Endothelial cell of umbilical vein (primary cell): ENCODE data around the gene DCAF10. TPM values are rescaled to one million over a fixed set of nuclear protein-coding genes. Genes with fewer than 3 reads are reported as not detected.

ENCODE experiments used
- BruUV-seq: library from RNA; stranded (reverse); fragments of 400-500 nt; replicated peaks from 2 replicates; lab custom pipeline; 2021; lab: Mats Ljungman, UMichigan
- CTCF ChIA-PET: fragments of 300-600, 350-600 bp; sonication (Branson Sonifier 250); formaldehyde crosslinking; loops from one replicate; lab custom pipeline; 2021; ENCODE audit warnings: antibody characterized with exemption, inconsistent platforms; lab: Charles Lee
- POLR2A ChIA-PET: fragments of 300-600, 350-600 bp; sonication (Branson Sonifier 250); formaldehyde crosslinking; loops from one replicate; lab custom pipeline; 2021; ENCODE audit warnings: antibody characterized with exemption, inconsistent platforms; lab: Charles Lee
- DNase-seq: peaks from one replicate; pipeline ENCODE4 v3.0.0-alpha.2; 2011; ENCODE audit warnings: low read depth, low spot score
- FAIRE-seq: peaks from 2 replicates; lab custom pipeline; 2011; peaks lifted over from hg19 to GRCh38; lab: Jason Lieb, UNC
- H2AFZ ChIP-seq: 2 replicates; pipeline ENCODE4 v1.6.0; 2012; ENCODE audit warnings: low read depth, low read length, control low read depth, inconsistent platforms
- H3K27ac ChIP-seq: 2 replicates; pipeline ENCODE4 v1.5.1; 2011; ENCODE audit warnings: low read depth, mild to moderate bottlenecking, control low read depth, low read length, moderate library complexity; ENCODE audit not compliant: insufficient read depth
- H3K27me3 ChIP-seq, 2 experiments: 2 replicates each; pipeline versions ENCODE4 v1.6.0 to v1.6.1; 2011; ENCODE audit warnings: low read length in 2 of 2, mixed read lengths in 1 of 2; ENCODE audit not compliant: control insufficient read depth in 2 of 2, insufficient read depth in 2 of 2
- H3K36me3 ChIP-seq, 2 experiments: 2 replicates in 1 of 2; 3 replicates in 1 of 2; pipeline ENCODE4 v1.5.1; 2011; ENCODE audit warnings: low read length in 2 of 2, mild to moderate bottlenecking in 1 of 2, moderate library complexity in 1 of 2; ENCODE audit not compliant: control insufficient read depth in 2 of 2, insufficient read depth in 2 of 2; ENCODE audit errors: extremely low read depth in 1 of 2
- H3K4me1 ChIP-seq: 3 replicates; pipeline ENCODE4 v1.5.1; 2011; ENCODE audit warnings: mild to moderate bottlenecking, low read length; ENCODE audit not compliant: control insufficient read depth, insufficient read depth; ENCODE audit errors: extremely low read depth
- H3K4me2 ChIP-seq: 2 replicates; pipeline ENCODE4 v1.6.1; 2011; ENCODE audit warnings: low read length, control low read depth, mixed read lengths; ENCODE audit not compliant: insufficient read depth
- H3K4me3 ChIP-seq, 3 experiments: fragments of 200-600 bp in 1 of 3; sonication (generic), shearing (Covaris generic) in 1 of 3; replicated peaks in 1 of 3; 2 replicates each; pipeline ENCODE4 v1.5.1; 2011 to 2016; ENCODE audit warnings: control low read depth in 3 of 3, low read length in 3 of 3, mild to moderate bottlenecking in 2 of 3, inconsistent platforms in 1 of 3, low read depth in 1 of 3, moderate library complexity in 1 of 3; ENCODE audit not compliant: insufficient read depth in 1 of 3
- H3K79me2 ChIP-seq: 2 replicates; pipeline ENCODE4 v1.6.0; 2012; ENCODE audit warnings: low read length, inconsistent platforms; ENCODE audit not compliant: control insufficient read depth, insufficient read depth
- H3K9ac ChIP-seq: replicated peaks from 2 replicates; pipeline ENCODE3; 2011; ENCODE audit warnings: low read length, control low read depth; ENCODE audit not compliant: insufficient read depth; ENCODE audit errors: extremely low read depth
- H3K9me1 ChIP-seq: replicated peaks from 3 replicates; pipeline ENCODE4 v1.6.0; 2011; ENCODE audit warnings: mild to moderate bottlenecking, low read length; ENCODE audit not compliant: control insufficient read depth, insufficient read depth; ENCODE audit errors: extremely low read depth
- H3K9me3 ChIP-seq: replicated peaks from 2 replicates; pipeline ENCODE4 v1.5.1; 2012; ENCODE audit warnings: low read length, inconsistent platforms; ENCODE audit not compliant: control insufficient read depth, insufficient read depth
- H4K20me1 ChIP-seq: replicated peaks from 2 replicates; pipeline ENCODE3; 2011; ENCODE audit warnings: mild to moderate bottlenecking, low read length; ENCODE audit not compliant: control insufficient read depth, insufficient read depth; ENCODE audit errors: extremely low read depth
- CTCF ChIP-seq, 2 donors: IDR thresholded peaks; 1 replicate in 1 of 2; 2 replicates in 1 of 2; pipeline ENCODE4 v1.5.1; 2011; ENCODE audit warnings: low read length in 2 of 2, mild to moderate bottlenecking in 2 of 2, moderate library complexity in 2 of 2, control low read depth in 1 of 2, inconsistent platforms in 1 of 2, low read depth in 1 of 2; ENCODE audit not compliant: insufficient read depth in 1 of 2; ENCODE audit errors: extremely low read depth in 1 of 2
- EZH2 ChIP-seq: IDR thresholded peaks from 2 replicates; pipeline ENCODE4 v1.6.1; 2012; ENCODE audit warnings: borderline replicate concordance, low read depth, mild to moderate bottlenecking, moderate library complexity, low read length, inconsistent platforms; ENCODE audit not compliant: severe bottlenecking
- FOS ChIP-seq: IDR thresholded peaks from 2 replicates; pipeline ENCODE4 v1.6.1; 2011; ENCODE audit warnings: mild to moderate bottlenecking, low read length, moderate library complexity, borderline replicate concordance; ENCODE audit not compliant: insufficient read depth
- GATA2 ChIP-seq: IDR thresholded peaks from 2 replicates; pipeline ENCODE4 v1.7.0; 2011; ENCODE audit warnings: low read depth, mild to moderate bottlenecking, moderate library complexity, mixed read lengths, low read length; ENCODE audit not compliant: insufficient read length, insufficient read depth
- JUN ChIP-seq: IDR thresholded peaks from 2 replicates; pipeline ENCODE4 v1.6.1; 2011; ENCODE audit warnings: borderline replicate concordance, low read depth; ENCODE audit not compliant: insufficient read length, insufficient read depth
- MAX ChIP-seq: IDR thresholded peaks from 2 replicates; pipeline ENCODE4 v1.6.1; 2011; ENCODE audit not compliant: insufficient read depth, insufficient read length
- MYC ChIP-seq: IDR thresholded peaks from one replicate; pipeline ENCODE4 v1.6.1; 2011; ENCODE audit warnings: mild to moderate bottlenecking, low read depth, low read length
- POLR2A ChIP-seq: IDR thresholded peaks from 2 replicates; pipeline ENCODE4 v1.6.1; 2012; ENCODE audit warnings: low read depth, mild to moderate bottlenecking, control low read depth, low read length
- POLR2AphosphoS5 ChIP-seq: IDR thresholded peaks from 2 replicates; pipeline ENCODE4 v1.6.1; 2012; ENCODE audit warnings: low read depth, mild to moderate bottlenecking, control low read depth, low read length, moderate library complexity; ENCODE audit not compliant: insufficient read depth
- dilution Hi-C: fragments of 300-500 bp; cut with MboI; formaldehyde crosslinking; loops from one replicate; pipeline ENCODE4 v1.15.0; 2019; ENCODE audit warnings: low sequenced_read_pairs; ENCODE audit not compliant: extremely low pct_ligation_motif_present
- intact Hi-C: fragments of 100-400 bp; cut with micrococcal nuclease; formaldehyde crosslinking; loops from one replicate; pipeline ENCODE4 v1.10.0; 2022
- polyA plus RNA-seq, 4 experiments: library from polyadenylated mRNA; depleted of rRNA in 3 of 4; stranded (reverse) in 3 of 4; unstranded in 1 of 4; fragments of >200 nt; gene quantifications; 2 replicates each; pipeline versions ENCODE4 v1.2.1 to v1.2.3, GENCODE V29; 2011 to 2012; ENCODE audit warnings: missing spikeins in 1 of 4
- total RNA-seq: library from RNA; stranded (reverse); gene quantifications from 2 replicates; pipeline ENCODE4 v1.2.3, GENCODE V29; 2021

Gene DCAF10
- total and polyA plus RNA-seq, 2 donors (not counting 3 experiments of a cell fraction or from before 2014, with no cell fraction given), result 13.1 to 21.5 TPM

GRCh38 chr9:37870799-37871176, 70.2 kb downstream of the DCAF10 start:
- H3K9me3 ChIP-seq, result no peaks in the 10 kb centered on the region
- H3K4me2 ChIP-seq, result no peak overlapping the region
- H4K20me1 ChIP-seq, result no peaks in the 10 kb centered on the region
- intact Hi-C loops, result no loop called here
- H3K9ac ChIP-seq, result no peak overlapping the region
- no peaks in the 10 kb centered on the region for H3K27me3 ChIP-seq
- no peak overlapping the region for H3K27ac ChIP-seq
- H3K9me1 ChIP-seq, result no peaks in the 10 kb centered on the region
- H3K4me3 ChIP-seq, result no peak overlapping the region
- H3K79me2 ChIP-seq, result no peaks in the 10 kb centered on the region
- ChIA-PET CTCF (interaction anchor here (1.9 kb wide), 1 partner anchor 10 kb away, joined by 8 read pairs; no protein-coding TSS in a partner anchor), POLR2A (no interaction called here)
- FAIRE-seq, result no peak
- no peak for DNase-seq
- dilution Hi-C loops, result no loop called here
- BruUV-seq, result no TSS peak
- TF ChIP-seq GATA2 (no peak), POLR2AphosphoS5 (no peak), JUN (no peak), MYC (no peak), FOS (no peak), CTCF (IDR thresholded peaks at IDR 0.05; ENCODE audit: extremely low read depth in 1 of 2, insufficient read depth in 1 of 2, low read depth in 1 of 2, low read length in 2 of 2) (no peak), EZH2 (no peak), MAX (no peak), POLR2A (no peak)
- no peaks in the 10 kb centered on the region for H3K36me3 ChIP-seq
- H2AFZ ChIP-seq, result no peak overlapping the region
- H3K4me1 ChIP-seq, result no peaks in the 10 kb centered on the region
